AG04449 (cell line): Measurements from ENCODE around the gene MAP4K5.

Experiments used
- CTCF ChIA-PET: fragments of 350-600 bp; formaldehyde crosslinking; extraction: SDS; loops from one replicate; lab custom pipeline; 2021; ENCODE audit warnings: antibody characterized with exemption; lab: Yijun Ruan, JAX
- POLR2A ChIA-PET: fragments of 400-600, 350-600 bp; formaldehyde crosslinking; extraction: SDS; loops from one replicate; lab custom pipeline; 2020; ENCODE audit warnings: antibody characterized with exemption, inconsistent platforms; lab: Yijun Ruan, JAX
- DNase-seq: peaks from one replicate; pipeline ENCODE4 v3.0.0-alpha.2; 2010; ENCODE audit warnings: low read depth, low spot score
- H3K4me3 ChIP-seq: 2 replicates; pipeline ENCODE4 v1.5.1; 2011; ENCODE audit warnings: low read depth, mild to moderate bottlenecking, control low read depth, low read length
- CTCF ChIP-seq: IDR thresholded peaks from one replicate; pipeline ENCODE4 v1.5.1; 2011; ENCODE audit warnings: mild to moderate bottlenecking, moderate library complexity, low read length, control low read depth, inconsistent platforms; ENCODE audit not compliant: insufficient read depth; ENCODE audit errors: missing control alignments

MAP4K5 gene

GRCh38 chr14:50410071-50410470 lies 122.3 kb downstream of the MAP4K5 start:
- TF ChIP-seq CTCF, result no peak
- ChIA-PET POLR2A (no interaction called here), CTCF (interaction anchor here (1.5 kb wide), 1 partner anchor 10 kb away, joined by 5 read pairs; no protein-coding TSS in a partner anchor)
- no peak for DNase-seq
- H3K4me3 ChIP-seq, result no peak overlapping the region

- H3K4me3 ChIP-seq, result no peak overlapping the region
- TF ChIP-seq CTCF, result no peak
- POLR2A ChIA-PET, result no interaction called here
- no peak for DNase-seq
- CTCF ChIA-PET, result interaction anchor here (0.9 to 1.0 kb wide), 2 partner anchors 11 to 86 kb away, joined by 3 to 4 read pairs; partner anchors contain the start of gene CDKL1
These were observed 125.1 kb downstream of the MAP4K5 start for GRCh38 chr14:50407111-50407812.

- ChIA-PET CTCF (interaction anchor here (0.6 to 1.0 kb wide), 3 partner anchors 30 to 83 kb away, joined by 3 read pairs; no protein-coding TSS in a partner anchor), POLR2A (no interaction called here)
- no peak for DNase-seq
- H3K4me3 ChIP-seq, result no peak overlapping the region
- no peak for TF ChIP-seq CTCF
These were observed 128.9 kb downstream of the MAP4K5 start for GRCh38 chr14:50403419-50403818.

- no peak for DNase-seq
- TF ChIP-seq CTCF, result no peak
- POLR2A ChIA-PET, result no interaction called here
These were observed 129.4 kb downstream of the MAP4K5 start for GRCh38 chr14:50402965-50403364.

GRCh38 chr14:50400461-50400860 lies 131.9 kb downstream of the MAP4K5 start:
- POLR2A ChIA-PET, result interaction anchor here (0.7 kb wide), 1 partner anchor 36 kb away, joined by 3 read pairs; no protein-coding TSS in a partner anchor
- DNase-seq, result no peak
- TF ChIP-seq CTCF, result no peak
- H3K4me3 ChIP-seq, result no peak overlapping the region
- CTCF ChIA-PET, result interaction anchor here (1.0 to 1.2 kb wide), 2 partner anchors 10 to 80 kb away, joined by 4 to 5 read pairs; no protein-coding TSS in a partner anchor

More at GRCh38 chr14:50402965-50403364, 129.4 kb downstream of the MAP4K5 start:
- CTCF ChIA-PET, result interaction anchor here (0.6 to 1.0 kb wide), 2 partner anchors 31 to 83 kb away, joined by 3 read pairs; no protein-coding TSS in a partner anchor
- H3K4me3 ChIP-seq, result no peak overlapping the region
